Fibroblast of the aortic adventitia (primary cell): ENCODE results near the gene NOP16. TPM values are rescaled to one million over a fixed set of nuclear protein-coding genes. Genes with fewer than 3 reads are reported as not detected.

Source experiments
- DNase-seq: peaks from one replicate; pipeline ENCODE4 v3.0.0-alpha.2; 2010; ENCODE audit warnings: low read depth
- H3K4me3 ChIP-seq: 2 replicates; pipeline ENCODE4 v1.5.1; 2011; ENCODE audit warnings: low read depth, mild to moderate bottlenecking, control low read depth, low read length, moderate library complexity
- total RNA-seq: library from RNA; depleted of rRNA; stranded (reverse); fragments of >200 nt; gene quantifications from 2 replicates; pipeline ENCODE4 v1.2.3, GENCODE V29; 2012; ENCODE audit warnings: low replicate concordance
- TF ChIP-seq, protein P1 (sequence below): IDR thresholded peaks from 2 replicates; pipeline ENCODE4 v1.5.1; 2011; ENCODE audit warnings: mild to moderate bottlenecking, low read length, control low read depth, inconsistent platforms; ENCODE audit not compliant: insufficient read depth

Gene NOP16
- total RNA-seq, 1 donor, result 17.0 TPM

DNA sequence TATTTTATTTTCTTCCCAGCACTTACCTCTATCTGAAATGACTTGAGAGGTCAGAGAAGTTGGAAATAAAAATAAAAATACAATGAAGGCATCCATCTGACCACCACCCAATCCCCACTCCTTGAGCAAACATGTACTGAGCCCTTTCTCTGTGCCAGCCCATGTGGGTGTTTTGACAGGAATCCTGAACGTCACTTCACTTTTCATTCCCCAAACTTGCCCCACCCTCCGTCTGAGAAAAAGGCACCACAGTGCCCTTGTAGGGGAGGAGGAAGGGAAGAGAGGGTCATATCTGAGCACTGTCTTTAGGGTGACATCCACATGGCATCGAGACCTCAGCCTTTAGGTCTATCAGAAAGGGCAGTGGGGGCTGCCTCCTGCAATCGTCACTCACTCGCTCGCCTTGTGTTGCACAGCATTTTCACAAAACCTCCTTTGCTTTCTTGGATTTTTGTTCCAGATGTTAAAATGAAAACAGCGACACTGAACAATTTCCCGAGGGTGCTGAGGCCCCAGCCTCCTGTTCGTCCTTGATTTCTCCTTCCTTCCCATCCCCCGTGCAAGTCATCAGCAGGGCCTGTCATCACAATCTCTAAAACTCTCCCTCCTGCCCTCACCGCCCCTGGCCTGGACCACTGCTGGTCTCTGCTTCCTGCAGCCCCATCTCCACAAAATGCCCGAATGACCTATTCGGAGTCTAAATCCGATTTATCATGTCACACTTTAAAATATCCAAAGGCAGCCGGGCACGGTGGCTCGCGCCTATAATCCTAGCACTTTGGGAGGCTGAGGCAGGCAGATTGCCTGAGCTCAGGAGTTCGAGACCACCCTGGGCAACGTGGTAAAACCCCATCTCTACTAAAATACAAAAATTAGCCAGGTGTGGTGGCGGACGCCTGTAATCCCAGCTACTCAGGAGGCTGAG is 13.1 kb upstream of the NOP16 start:
- TF ChIP-seq, protein P1, sequence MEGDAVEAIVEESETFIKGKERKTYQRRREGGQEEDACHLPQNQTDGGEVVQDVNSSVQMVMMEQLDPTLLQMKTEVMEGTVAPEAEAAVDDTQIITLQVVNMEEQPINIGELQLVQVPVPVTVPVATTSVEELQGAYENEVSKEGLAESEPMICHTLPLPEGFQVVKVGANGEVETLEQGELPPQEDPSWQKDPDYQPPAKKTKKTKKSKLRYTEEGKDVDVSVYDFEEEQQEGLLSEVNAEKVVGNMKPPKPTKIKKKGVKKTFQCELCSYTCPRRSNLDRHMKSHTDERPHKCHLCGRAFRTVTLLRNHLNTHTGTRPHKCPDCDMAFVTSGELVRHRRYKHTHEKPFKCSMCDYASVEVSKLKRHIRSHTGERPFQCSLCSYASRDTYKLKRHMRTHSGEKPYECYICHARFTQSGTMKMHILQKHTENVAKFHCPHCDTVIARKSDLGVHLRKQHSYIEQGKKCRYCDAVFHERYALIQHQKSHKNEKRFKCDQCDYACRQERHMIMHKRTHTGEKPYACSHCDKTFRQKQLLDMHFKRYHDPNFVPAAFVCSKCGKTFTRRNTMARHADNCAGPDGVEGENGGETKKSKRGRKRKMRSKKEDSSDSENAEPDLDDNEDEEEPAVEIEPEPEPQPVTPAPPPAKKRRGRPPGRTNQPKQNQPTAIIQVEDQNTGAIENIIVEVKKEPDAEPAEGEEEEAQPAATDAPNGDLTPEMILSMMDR, result no peak
- DNase-seq, result no peak
- no peak overlapping the region for H3K4me3 ChIP-seq

DNA sequence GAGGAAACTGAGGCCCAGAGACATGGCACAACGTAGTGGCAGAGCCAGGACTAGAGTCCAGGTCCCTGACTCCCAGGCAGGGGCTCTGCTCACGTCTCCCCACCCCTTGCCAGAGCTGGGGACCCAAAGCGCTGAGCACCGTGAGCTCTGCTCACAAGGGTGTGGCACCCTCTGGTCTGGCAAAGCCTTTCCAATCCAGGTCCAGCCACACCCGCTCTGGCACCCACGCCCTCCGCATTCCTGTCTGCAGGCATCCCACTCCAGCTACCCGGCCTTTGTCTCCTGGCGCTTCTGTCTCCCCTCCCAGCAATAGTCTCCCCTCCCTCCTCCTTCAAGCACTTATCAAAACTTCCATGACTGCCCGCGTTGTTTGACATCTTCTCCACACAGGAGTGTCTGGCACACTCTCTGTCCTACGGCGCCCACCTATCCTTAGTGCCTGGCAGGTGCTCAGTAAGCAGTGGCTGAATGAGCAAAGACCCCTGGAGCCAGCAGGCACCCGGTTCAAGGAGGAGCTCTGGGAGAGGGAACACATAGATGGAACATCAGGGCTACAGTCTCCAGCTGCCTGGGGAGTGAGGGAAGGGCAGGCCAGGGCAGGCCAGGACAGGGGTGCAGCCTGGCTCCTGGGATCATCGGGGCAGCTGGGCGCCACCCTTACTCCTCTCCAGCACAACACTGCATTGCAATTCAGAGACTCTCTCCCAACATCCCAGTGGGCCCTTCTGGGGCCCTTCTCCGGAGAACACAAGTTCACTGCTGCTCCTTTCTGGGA is 12.2 kb upstream of the NOP16 start:
- no peak for DNase-seq
- TF ChIP-seq, protein P1, result no peak
- no peak overlapping the region for H3K4me3 ChIP-seq

DNA sequence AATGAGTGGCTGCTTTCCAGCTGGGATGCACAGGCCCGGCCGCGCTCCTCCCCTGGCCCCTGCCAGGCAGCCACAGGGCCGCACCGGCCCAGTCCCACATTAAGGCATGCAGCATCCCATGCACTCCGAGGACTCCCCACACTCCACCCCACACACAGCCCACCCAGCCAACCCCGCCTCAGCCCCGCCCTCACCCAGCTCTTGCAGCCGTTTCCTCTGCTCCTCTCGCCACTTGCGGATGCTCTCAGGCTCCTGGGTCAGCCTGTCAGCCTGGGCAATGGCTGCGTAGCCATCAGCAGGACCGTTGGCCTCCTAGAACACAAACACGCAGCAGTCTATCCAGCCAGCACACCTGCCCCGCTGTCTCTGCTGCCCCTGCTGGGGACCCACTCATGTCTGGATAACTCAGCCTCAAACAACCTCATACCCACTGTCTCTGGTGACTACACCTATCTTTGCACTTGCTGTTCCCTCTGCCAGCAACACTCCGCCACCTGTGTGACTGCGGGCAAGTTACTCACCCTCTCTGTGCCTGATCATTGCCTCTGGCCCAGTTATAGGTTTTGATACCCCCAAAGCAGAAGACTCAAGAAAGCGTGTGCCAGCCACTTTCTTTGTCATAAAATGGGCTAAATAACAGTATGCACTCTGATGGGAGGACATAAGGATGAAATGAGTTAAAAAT is 9.5 kb upstream of the NOP16 start:
- no peak overlapping the region for H3K4me3 ChIP-seq
- TF ChIP-seq, protein P1, result no peak
- DNase-seq, result no peak

DNA sequence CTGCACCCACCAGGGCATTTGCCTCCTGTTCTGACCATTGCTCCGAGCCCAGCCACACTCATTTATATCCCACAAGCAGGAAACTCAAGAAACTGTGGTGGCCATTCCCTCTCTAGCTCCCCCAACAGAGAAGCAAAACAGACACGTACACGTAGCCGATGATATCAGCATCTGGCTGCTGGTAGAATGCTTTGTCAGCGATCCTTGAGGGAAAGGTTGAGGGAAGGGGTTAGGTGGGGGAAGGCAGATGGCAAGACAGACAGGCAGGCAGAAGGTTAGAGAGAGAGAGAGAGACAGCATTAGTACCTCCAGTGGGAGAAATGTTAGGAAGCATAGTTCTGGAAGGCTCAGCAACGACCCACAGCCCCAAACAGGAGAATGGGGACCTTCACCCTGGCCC is 7.9 kb upstream of the NOP16 start:
- no peak for DNase-seq
- H3K4me3 ChIP-seq, result no peak overlapping the region
- TF ChIP-seq, protein P1, result no peak

DNA sequence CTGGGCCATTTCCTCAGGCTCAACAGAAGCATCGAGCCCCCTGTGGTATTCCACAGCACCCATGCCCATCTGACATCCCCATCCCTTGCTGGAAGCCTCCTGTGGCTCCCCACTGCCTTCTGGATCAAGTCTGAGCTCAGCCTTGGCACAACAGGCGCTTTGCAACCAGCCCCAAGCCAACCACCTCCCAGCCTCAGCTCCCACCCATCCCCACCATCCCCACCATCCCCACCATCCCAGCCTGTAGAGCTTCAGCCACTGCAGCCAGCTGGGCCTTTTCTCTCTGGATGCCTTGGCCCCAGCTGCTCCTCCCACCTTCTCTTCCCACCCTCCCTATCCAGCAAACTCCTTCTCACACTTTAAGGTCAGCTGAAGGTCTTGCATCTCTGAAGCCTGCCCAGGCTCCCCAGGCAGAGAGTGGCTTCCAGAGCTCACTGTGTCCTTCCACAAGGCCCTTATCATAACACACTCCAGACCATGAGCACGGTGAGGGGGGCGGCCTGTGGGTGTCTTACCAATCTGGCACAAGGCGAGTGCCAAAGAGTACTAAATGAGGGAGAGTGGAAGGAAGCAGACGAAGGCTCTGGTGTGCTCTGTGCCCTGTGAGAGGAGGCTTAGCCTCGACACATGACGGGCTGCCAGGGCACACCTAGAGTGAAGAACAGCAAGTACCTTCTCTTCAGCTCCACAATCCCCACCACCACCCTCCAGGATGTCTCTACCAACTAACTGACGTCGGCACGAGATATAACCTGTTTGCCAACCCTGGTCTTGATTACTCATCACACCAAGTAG is 6.7 kb upstream of the NOP16 start:
- DNase-seq, result no peak
- no peak overlapping the region for H3K4me3 ChIP-seq
- TF ChIP-seq, protein P1, result no peak

DNA sequence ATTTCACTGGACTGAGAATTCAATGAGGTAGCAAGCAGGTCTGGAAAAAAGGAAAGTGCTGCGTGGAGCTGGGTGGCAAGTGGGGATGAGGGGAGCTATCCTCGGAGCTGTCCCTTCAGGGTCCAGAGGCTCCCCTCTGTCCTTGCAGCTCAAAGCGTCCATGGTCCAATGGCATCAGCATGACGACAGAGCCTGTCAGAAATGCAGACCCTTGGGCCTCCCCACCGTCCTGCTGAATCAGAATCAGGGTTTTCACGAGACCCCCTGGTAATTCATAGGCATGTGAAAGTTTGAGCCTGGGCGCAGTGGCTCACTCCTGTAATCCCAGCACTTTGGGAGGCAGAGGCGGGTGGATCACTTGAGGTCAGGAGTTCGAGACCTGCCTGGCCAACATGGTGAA is 5.7 kb upstream of the NOP16 start:
- no peak overlapping the region for H3K4me3 ChIP-seq
- DNase-seq, result no peak
- TF ChIP-seq, protein P1, result no peak
